Coronary artery (tissue), 2 donors: ENCODE data around the gene UGT1A3.
A peak's percentile ranks its signal among the peaks of the same experiment; 100 is the strongest.
"Not testable (repeated sequence)": the region's sequence is repeated elsewhere in the genome, so short reads cannot be mapped to it uniquely, and the experiment has no call there.

ENCODE experiments used
- DNase-seq: peaks from one replicate; pipeline ENCODE4 v3.0.0-alpha.2; 2017; ENCODE audit warnings: low spot score
- H3K27ac ChIP-seq, 2 donors: fragments of 200-600 bp; sonication (generic); one replicate each; pipeline ENCODE4 v1.5.1; 2016 to 2019
- H3K4me3 ChIP-seq: fragments of 200-600 bp; sonication (generic); 2 replicates; pipeline ENCODE4 v1.5.1; 2016; ENCODE audit warnings: mild to moderate bottlenecking, moderate library complexity
- CTCF ChIP-seq: fragments of 200-600 bp; sonication (generic); IDR thresholded peaks from one replicate; pipeline ENCODE4 v1.5.1; 2019; ENCODE audit warnings: antibody characterized with exemption

The UGT1A3 gene

GRCh38 chr2:233698740-233699139 is 30.1 kb upstream of the UGT1A3 start:
- H3K27ac ChIP-seq: no peak overlapping the region

GRCh38 chr2:233699424-233700027 is 29.3 kb upstream of the UGT1A3 start:
- DNase-seq: no peak
- no peak for TF ChIP-seq CTCF
- Histone ChIP-seq H3K27ac (peak overlapping the region in 1 of 2 donors; percentile 22), H3K4me3 (no peak overlapping the region)

More at GRCh38 chr2:233698740-233699139, 30.1 kb upstream of the UGT1A3 start:
- TF ChIP-seq CTCF: no peak
- no peak overlapping the region for H3K4me3 ChIP-seq
- no peak for DNase-seq

GRCh38 chr2:233700028-233700635 is 28.7 kb upstream of the UGT1A3 start:
- no peak for TF ChIP-seq CTCF
- Histone ChIP-seq H3K4me3 (no peak overlapping the region), H3K27ac (peak overlapping the region in 1 of 2 donors; percentile 22)
- no peak for DNase-seq

- DNase-seq: not testable (repeated sequence)
Measured at GRCh38 chr2:233700842-233701241, 28.0 kb upstream of the UGT1A3 start.

GRCh38 chr2:233702238-233702637 is 26.6 kb upstream of the UGT1A3 start:
- no peak overlapping the region for H3K27ac ChIP-seq
- no peak for DNase-seq
- no peak overlapping the region for H3K4me3 ChIP-seq
- TF ChIP-seq CTCF: no peak

More at GRCh38 chr2:233700842-233701241, 28.0 kb upstream of the UGT1A3 start:
- H3K4me3 ChIP-seq, H3K27ac ChIP-seq: not testable (repeated sequence)

GRCh38 chr2:233705911-233706506 is 22.8 kb upstream of the UGT1A3 start:
- no peak for DNase-seq
- H3K27ac ChIP-seq: no peak overlapping the region
- H3K4me3 ChIP-seq: no peak overlapping the region
- no peak for TF ChIP-seq CTCF

- TF ChIP-seq CTCF: no peak
- DNase-seq: no peak
- H3K4me3 ChIP-seq: no peak overlapping the region
- H3K27ac ChIP-seq: no peak overlapping the region
Measured at GRCh38 chr2:233706720-233707119, 22.1 kb upstream of the UGT1A3 start.
